ENCODE results near the gene C19orf38. TPM values are rescaled to one million over a fixed set of nuclear protein-coding genes. Genes with fewer than 3 reads are reported as not detected.

Gene C19orf38
- total and polyA plus RNA-seq, 2 experiments from 2014 or later = 0.45 TPM; not detected in 1

GRCh38 chr19:10882108-10882457 is 33.9 kb downstream of the C19orf38 start:
- Histone ChIP-seq H4K20me1 (replicated peaks; ENCODE audit: insufficient read depth) (peaks cover 5% of the 10 kb centered on the region; the same call in 1 of the 2 replicates), H3K27me3 (ENCODE audit: insufficient read depth) (no peaks in the 10 kb centered on the region), H3F3A (replicated peaks; ENCODE audit: low read depth) (peaks cover 39% of the 10 kb centered on the region), H3K4me1 (ENCODE audit: insufficient read depth) (peaks cover 67% of the 10 kb centered on the region), H3K4me3 (peak overlapping the region; percentile 37; the same call in 1 of the 2 replicates), H3K27ac (ENCODE audit: low read depth) (peak overlapping the region; percentile 11; the same call in 1 of the 2 replicates), H2AFZ (no peak overlapping the region), H3K79me2 (replicated peaks; ENCODE audit: insufficient read depth) (peaks cover 95% of the 10 kb centered on the region), H3K36me3 (ENCODE audit: insufficient read depth) (no peaks in the 10 kb centered on the region), H3K9me2 (ENCODE audit: insufficient read depth) (no peaks in the 10 kb centered on the region; the same call in 1 of the 2 replicates), H3K4me2 (peak overlapping the region; percentile 75)
- peaks cover 11% of the 10 kb centered on the region for H3K36me3 Mint-ChIP-seq (ENCODE audit: low read depth)
- peaks cover 18% of the 10 kb centered on the region for H3K27me3 Mint-ChIP-seq (ENCODE audit: insufficient read depth, low read depth, poor library complexity)
- no peaks in the 10 kb centered on the region for H3K9me3 Mint-ChIP-seq
- TF ChIP-seq ZNF462 (CRISPR knock-in tag; IDR thresholded peaks at IDR 0.05) = no peak
- TF ChIP-seq ZNF331 (CRISPR knock-in tag; IDR thresholded peaks at IDR 0.05; ENCODE audit: low read depth) = no peak
- TF ChIP-seq ZNF114 (CRISPR knock-in tag; IDR thresholded peaks at IDR 0.05) = no peak
- no peak for TF ChIP-seq POLR2AphosphoS5 (IDR thresholded peaks at IDR 0.05; ENCODE audit: low read depth)
- no peak for TF ChIP-seq STAT1 (IDR thresholded peaks at IDR 0.05; ENCODE audit: unreplicated experiment)
- peaks cover 65% of the 10 kb centered on the region for H3K4me1 Mint-ChIP-seq
- DNase-seq (ENCODE audit: low spot score) (no peak), ATAC-seq (no peak)
- H3K4me3 Mint-ChIP-seq = peak overlapping the region; percentile 32; the same call in 1 of the 3 replicates
- H3K27ac Mint-ChIP-seq = peak overlapping the region; percentile 87; the same call in 1 of the 2 replicates

GRCh38 chr19:10884274-10884673 is 36.1 kb downstream of the C19orf38 start:
- Mint-ChIP-seq H3K27ac (no peak overlapping the region; the same call in 1 of the 2 replicates), H3K27me3 (ENCODE audit: insufficient read depth, low read depth, poor library complexity) (peaks cover 11% of the 10 kb centered on the region), H3K9me3 (no peaks in the 10 kb centered on the region), H3K36me3 (ENCODE audit: low read depth) (peaks cover 3% of the 10 kb centered on the region), H3K4me3 (no peak overlapping the region), H3K4me1 (peaks cover 73% of the 10 kb centered on the region)
- DNase-seq (ENCODE audit: low spot score) (no peak), ATAC-seq (no peak)
- no peaks in the 10 kb centered on the region for H3K27me3 ChIP-seq (ENCODE audit: insufficient read depth)
- H2AFZ ChIP-seq = no peak overlapping the region
- H3K4me1 ChIP-seq (ENCODE audit: insufficient read depth) = peaks cover 84% of the 10 kb centered on the region
- peak overlapping the region; percentile 97 for H3K27ac ChIP-seq (ENCODE audit: low read depth)
- peaks cover 97% of the 10 kb centered on the region for H3K79me2 ChIP-seq (replicated peaks; ENCODE audit: insufficient read depth)
- no peaks in the 10 kb centered on the region; the same call in 1 of the 2 replicates for H3K9me2 ChIP-seq (ENCODE audit: insufficient read depth)
- TF ChIP-seq JUNB (IDR thresholded peaks at IDR 0.05; ENCODE audit: unreplicated experiment) = no peak
- TF ChIP-seq ZNF331 (CRISPR knock-in tag; IDR thresholded peaks at IDR 0.05; ENCODE audit: low read depth) = no peak
- no peak for TF ChIP-seq POLR2AphosphoS5 (IDR thresholded peaks at IDR 0.05; ENCODE audit: low read depth)
- TF ChIP-seq EZH2 (IDR thresholded peaks at IDR 0.05; ENCODE audit: low read depth, unreplicated experiment) = no peak
- TF ChIP-seq ETS1 (IDR thresholded peaks at IDR 0.05) = no peak
- no peak for TF ChIP-seq REST (IDR thresholded peaks at IDR 0.05; ENCODE audit: unreplicated experiment)
- TF ChIP-seq NANOG (IDR thresholded peaks at IDR 0.05; ENCODE audit: borderline replicate concordance) = no peak
- TF ChIP-seq STAT1 (IDR thresholded peaks at IDR 0.05; ENCODE audit: unreplicated experiment) = no peak
- peaks cover 41% of the 10 kb centered on the region for H3F3A ChIP-seq (replicated peaks; ENCODE audit: low read depth)
- no peak overlapping the region for H3K4me3 ChIP-seq
- 0 out of 2 replicates have a peak overlapping the region, but pooled peaks have one; percentile 65 for H3K4me2 ChIP-seq
- peaks cover 5% of the 10 kb centered on the region; the same call in 1 of the 2 replicates for H4K20me1 ChIP-seq (replicated peaks; ENCODE audit: insufficient read depth)
- no peaks in the 10 kb centered on the region for H3K36me3 ChIP-seq (ENCODE audit: insufficient read depth)
